Urinary bladder (tissue), 4 donors: ENCODE results near the gene DUS1L. TPM values are rescaled to one million over a fixed set of nuclear protein-coding genes. Genes with fewer than 3 reads are reported as not detected.

Experiments used
- DNase-seq: peaks from one replicate; pipeline ENCODE4 v3.0.0-alpha.2; 2015; ENCODE audit errors: extremely low spot score
- H3K27ac ChIP-seq: one replicate; pipeline ENCODE4 v1.5.1; 2013; ENCODE audit warnings: low read depth, mild to moderate bottlenecking, moderate library complexity
- H3K36me3 ChIP-seq: one replicate; pipeline ENCODE4 v1.6.1; 2013; ENCODE audit warnings: mild to moderate bottlenecking, moderate library complexity; ENCODE audit not compliant: insufficient read depth
- H3K4me1 ChIP-seq: one replicate; pipeline ENCODE4 v1.6.1; 2013; ENCODE audit warnings: mild to moderate bottlenecking, moderate library complexity; ENCODE audit not compliant: insufficient read depth
- H3K4me3 ChIP-seq: one replicate; pipeline ENCODE4 v1.5.1; 2013; ENCODE audit warnings: low read depth, low read length
- WGBS: extraction: QIAGEN DNeasy Blood & Tissue Kit; methylation state at CpG from one replicate; pipeline ENCODE4 v1.1.7; 2013; 5-methylcytosine and 5-hydroxymethylcytosine counted together
- polyA plus RNA-seq: library from polyadenylated mRNA; stranded (reverse); fragments of 200-250 nt; gene quantifications from one replicate; pipeline ENCODE4 v1.2.3, GENCODE V29; 2013
- total RNA-seq: library from RNA; depleted of rRNA; stranded (reverse); fragments of >200 nt; gene quantifications from one replicate; pipeline ENCODE4 v1.2.3, GENCODE V29; 2014
- donor health status: healthy with polysubstance abuse.
- donor health status: healthy.

Gene DUS1L
- total and polyA plus RNA-seq, 2 donors: 24.5 to 67.5 TPM

DNA sequence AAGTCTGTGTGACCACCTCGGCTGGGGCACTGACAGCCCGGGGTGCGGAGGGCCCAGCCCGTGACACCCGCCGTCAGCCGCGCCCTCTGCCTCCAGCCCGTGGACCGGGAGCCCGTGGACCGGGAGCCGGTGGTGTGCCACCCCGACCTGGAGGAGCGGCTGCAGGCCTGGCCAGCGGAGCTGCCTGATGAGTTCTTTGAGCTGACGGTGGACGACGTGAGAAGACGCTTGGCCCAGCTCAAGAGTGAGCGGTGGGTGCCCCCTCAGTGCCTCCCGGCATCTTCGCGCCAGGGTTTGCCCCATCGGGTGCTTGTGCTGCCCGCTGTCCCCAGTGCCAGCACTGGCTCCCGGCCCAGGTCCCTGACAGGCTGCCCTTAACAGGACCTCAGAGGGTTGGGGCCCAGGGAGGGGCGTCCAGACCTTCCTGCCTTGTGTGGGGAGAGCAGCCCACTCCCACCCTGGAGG, 56.6 kb downstream of the DUS1L start:
- no peak for DNase-seq
- Histone ChIP-seq H3K27ac (no peak overlapping the region), H3K4me3 (no peak overlapping the region), H3K4me1 (no peaks in the 10 kb centered on the region), H3K36me3 (no peaks in the 10 kb centered on the region)
- WGBS: 91% methylated on average over 28 of the region's 28 CpGs

DNA sequence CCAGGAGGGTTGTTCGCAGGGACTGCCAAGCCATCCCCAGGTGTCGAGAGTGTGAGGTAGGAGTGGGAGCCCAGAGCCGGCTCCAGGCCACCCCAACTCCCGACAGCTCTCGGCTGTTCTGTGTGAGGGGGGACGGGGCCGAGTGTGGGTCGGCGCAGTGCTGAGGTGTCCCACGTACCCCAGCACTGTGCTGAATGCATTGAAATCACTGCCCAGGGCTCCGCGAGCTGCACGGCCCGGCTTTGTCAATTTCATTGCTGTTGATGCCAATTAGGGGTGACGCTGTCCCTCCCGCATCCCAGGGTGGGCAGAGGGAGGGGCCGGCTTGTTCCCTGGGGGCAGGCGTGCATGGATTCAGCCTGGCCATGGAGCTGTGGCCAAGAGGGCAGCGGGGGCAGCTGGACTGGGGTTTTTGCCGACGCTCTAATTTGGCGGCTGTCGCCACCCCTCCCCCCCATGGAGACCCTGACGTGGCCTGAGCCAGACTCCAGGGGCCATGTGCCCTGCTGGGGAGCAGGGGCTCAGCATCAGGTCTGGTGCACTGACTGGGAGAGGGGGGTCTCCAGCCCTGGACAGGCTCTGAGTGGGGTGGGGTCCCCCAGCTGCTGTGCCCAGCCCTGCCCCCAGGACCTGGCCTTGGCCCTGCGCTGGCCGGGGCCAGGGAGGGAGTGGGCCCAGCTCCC, 57.2 kb downstream of the DUS1L start:
- Histone ChIP-seq H3K36me3 (no peaks in the 10 kb centered on the region), H3K4me3 (no peak overlapping the region), H3K27ac (no peak overlapping the region), H3K4me1 (no peaks in the 10 kb centered on the region)
- WGBS: 83% methylated on average over 26 of the region's 26 CpGs
- no peak for DNase-seq

Other genes starting within 250 kb of the DUS1L start
- gene MCRIP1, start 232.5 kb downstream of the DUS1L start, total RNA-seq: 43.8 TPM
- 190 TPM for gene MCRIP1, start 232.5 kb downstream of the DUS1L start, polyA plus RNA-seq
- gene PPP1R27, start 230.8 kb downstream of the DUS1L start, total RNA-seq: not detected
- not detected for gene PPP1R27, start 230.8 kb downstream of the DUS1L start, polyA plus RNA-seq
- gene P4HB, start 205.3 kb downstream of the DUS1L start, total RNA-seq: 262 TPM
- 367 TPM for gene P4HB, start 205.3 kb downstream of the DUS1L start, polyA plus RNA-seq
- gene ARHGDIA, start 194.5 kb downstream of the DUS1L start, total RNA-seq: 31.0 TPM
- 277 TPM for gene ARHGDIA, start 194.5 kb downstream of the DUS1L start, polyA plus RNA-seq
- 51.3 TPM for gene ALYREF, start 174.2 kb downstream of the DUS1L start, total RNA-seq
- 47.6 TPM for gene ALYREF, start 174.2 kb downstream of the DUS1L start, polyA plus RNA-seq
- 51.6 TPM for gene ANAPC11, start 174.1 kb downstream of the DUS1L start, total RNA-seq
- 245 TPM for gene ANAPC11, start 174.1 kb downstream of the DUS1L start, polyA plus RNA-seq
- 0.69 TPM for gene NPB, start 163.6 kb downstream of the DUS1L start, total RNA-seq
- 0.85 TPM for gene NPB, start 163.6 kb downstream of the DUS1L start, polyA plus RNA-seq
- 9.8 TPM for gene PCYT2, start 154.4 kb downstream of the DUS1L start, total RNA-seq
- gene PCYT2, start 154.4 kb downstream of the DUS1L start, polyA plus RNA-seq: 36.0 TPM
- gene SIRT7, start 147.6 kb downstream of the DUS1L start, total RNA-seq: 3.9 TPM
- 22.7 TPM for gene SIRT7, start 147.6 kb downstream of the DUS1L start, polyA plus RNA-seq
- gene MAFG, start 138.1 kb downstream of the DUS1L start, total RNA-seq: 7.6 TPM
- gene MAFG, start 138.1 kb downstream of the DUS1L start, polyA plus RNA-seq: 31.3 TPM
- 57.2 TPM for gene PYCR1, start 128.5 kb downstream of the DUS1L start, total RNA-seq
- 8.1 TPM for gene PYCR1, start 128.5 kb downstream of the DUS1L start, polyA plus RNA-seq
- 0.42 TPM for gene MYADML2, start 118.6 kb downstream of the DUS1L start, total RNA-seq
- not detected for gene MYADML2, start 118.6 kb downstream of the DUS1L start, polyA plus RNA-seq
- gene NOTUM, start 104.6 kb downstream of the DUS1L start, total RNA-seq: 1.3 TPM
- 2.5 TPM for gene NOTUM, start 104.6 kb downstream of the DUS1L start, polyA plus RNA-seq
- gene ASPSCR1, start 88.2 kb downstream of the DUS1L start, total RNA-seq: 18.0 TPM
- gene ASPSCR1, start 88.2 kb downstream of the DUS1L start, polyA plus RNA-seq: 28.6 TPM
- 19.1 TPM for gene CENPX, start 42.9 kb downstream of the DUS1L start, total RNA-seq
- gene CENPX, start 42.9 kb downstream of the DUS1L start, polyA plus RNA-seq: 124 TPM
- gene LRRC45, start 42.5 kb downstream of the DUS1L start, total RNA-seq: 8.7 TPM
- gene LRRC45, start 42.5 kb downstream of the DUS1L start, polyA plus RNA-seq: 14.9 TPM
- gene RAC3, start 34.1 kb downstream of the DUS1L start, total RNA-seq: 10.4 TPM
- gene RAC3, start 34.1 kb downstream of the DUS1L start, polyA plus RNA-seq: 5.9 TPM
- 17.2 TPM for gene DCXR, start 28.1 kb downstream of the DUS1L start, total RNA-seq
- gene DCXR, start 28.1 kb downstream of the DUS1L start, polyA plus RNA-seq: 129 TPM
- 16.5 TPM for gene RFNG, start 14.0 kb downstream of the DUS1L start, total RNA-seq
- 47.0 TPM for gene RFNG, start 14.0 kb downstream of the DUS1L start, polyA plus RNA-seq
- 37.3 TPM for gene GPS1, start 13.9 kb downstream of the DUS1L start, total RNA-seq
- gene GPS1, start 13.9 kb downstream of the DUS1L start, polyA plus RNA-seq: 95.4 TPM
- 24.1 TPM for gene FASN, start 32.4 kb upstream of the DUS1L start, total RNA-seq
- 116 TPM for gene FASN, start 32.4 kb upstream of the DUS1L start, polyA plus RNA-seq
- gene CCDC57, start 147.0 kb upstream of the DUS1L start, total RNA-seq: 25.9 TPM
- gene CCDC57, start 147.0 kb upstream of the DUS1L start, polyA plus RNA-seq: 23.7 TPM
- gene SLC16A3, start 163.2 kb upstream of the DUS1L start, total RNA-seq: 29.9 TPM
- 65.5 TPM for gene SLC16A3, start 163.2 kb upstream of the DUS1L start, polyA plus RNA-seq
- 41.7 TPM for gene CSNK1D, start 207.9 kb upstream of the DUS1L start, total RNA-seq
- gene CSNK1D, start 207.9 kb upstream of the DUS1L start, polyA plus RNA-seq: 122 TPM